Measurements from ENCODE around the gene MBD3.
"Not testable (repeated sequence)": the region's sequence is repeated elsewhere in the genome, so short reads cannot be mapped to it uniquely, and the experiment has no call there.

MBD3 gene

DNA sequence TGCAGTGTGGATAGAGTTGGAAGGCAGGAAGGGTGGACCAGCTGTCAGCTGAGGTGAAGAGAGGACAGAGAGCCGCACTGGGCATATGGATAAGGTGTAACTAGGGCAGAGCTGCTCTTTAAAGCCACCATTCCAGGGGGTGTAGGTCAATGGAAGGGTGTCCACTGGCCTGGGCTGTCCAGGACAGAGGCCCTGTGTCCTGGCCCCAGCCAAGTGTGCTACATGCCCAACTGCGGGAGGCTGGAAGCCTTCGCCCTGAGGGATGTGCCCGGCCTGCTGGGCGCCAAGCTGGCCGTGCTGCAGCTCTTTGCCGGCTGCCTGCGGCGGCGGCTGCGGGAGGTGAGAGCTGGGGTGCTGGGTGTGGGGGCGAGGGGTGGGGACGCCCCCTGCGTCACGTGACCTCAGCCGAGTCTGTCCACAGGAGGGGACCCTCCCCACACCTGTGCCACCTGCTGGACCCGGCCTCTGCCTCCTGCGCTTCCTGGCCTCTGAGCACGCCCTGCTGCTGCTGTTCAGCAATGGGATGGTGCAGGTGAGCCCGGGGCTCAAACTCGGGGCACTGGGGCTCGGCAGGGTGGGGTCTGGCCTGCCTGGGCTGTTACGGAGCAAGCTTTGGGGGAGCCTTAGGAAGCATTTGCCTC, 59.0 kb downstream of the MBD3 start:
- Histone ChIP-seq H2AFZ (ENCODE audit: low read length, unreplicated experiment) (no peak overlapping the region), H3K27me3 (ENCODE audit: insufficient read depth, low read length) (no peaks in the 10 kb centered on the region), H3K4me1 (ENCODE audit: control insufficient read depth, insufficient read depth, low read length, unreplicated experiment) (peaks cover 1% of the 10 kb centered on the region), H3K4me3 (ENCODE audit: low read depth, low read length) (no peak overlapping the region), H3K79me2 (ENCODE audit: control insufficient read depth, insufficient read depth, low read length, unreplicated experiment) (no peaks in the 10 kb centered on the region), H3K27ac (ENCODE audit: low read depth, low read length) (no peak overlapping the region), H3K36me3 (ENCODE audit: insufficient read depth, low read length) (no peaks in the 10 kb centered on the region)

DNA sequence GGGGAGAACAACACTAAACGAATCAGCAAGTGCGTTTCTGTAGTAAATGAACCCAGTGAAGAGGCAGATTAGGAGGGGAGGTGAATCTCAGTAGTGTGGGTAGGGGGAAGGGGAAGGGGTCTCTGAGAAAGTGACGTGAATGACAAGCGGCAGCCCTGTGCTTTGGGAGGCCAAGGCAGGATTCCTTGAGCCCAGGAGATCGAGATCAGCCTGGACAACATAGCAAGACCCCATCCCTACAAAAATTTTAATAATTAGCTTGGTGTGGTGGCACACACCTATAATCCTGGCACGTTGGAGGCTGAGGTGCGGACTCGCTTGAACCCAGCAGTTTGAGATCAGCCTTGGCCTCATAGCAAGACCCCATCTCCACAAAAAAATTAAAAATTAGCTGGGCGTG, 60.7 kb downstream of the MBD3 start:
- no peak overlapping the region for H3K27ac ChIP-seq (ENCODE audit: low read depth, low read length)
- no peaks in the 10 kb centered on the region for H3K79me2 ChIP-seq (ENCODE audit: control insufficient read depth, insufficient read depth, low read length, unreplicated experiment)
- no peak overlapping the region for H2AFZ ChIP-seq (ENCODE audit: low read length, unreplicated experiment)
- no peaks in the 10 kb centered on the region for H3K4me1 ChIP-seq (ENCODE audit: control insufficient read depth, insufficient read depth, low read length, unreplicated experiment)
- no peaks in the 10 kb centered on the region for H3K36me3 ChIP-seq (ENCODE audit: insufficient read depth, low read length)
- H3K4me3 ChIP-seq (ENCODE audit: low read depth, low read length) = no peak overlapping the region
- no peaks in the 10 kb centered on the region for H3K27me3 ChIP-seq (ENCODE audit: insufficient read depth, low read length)

DNA sequence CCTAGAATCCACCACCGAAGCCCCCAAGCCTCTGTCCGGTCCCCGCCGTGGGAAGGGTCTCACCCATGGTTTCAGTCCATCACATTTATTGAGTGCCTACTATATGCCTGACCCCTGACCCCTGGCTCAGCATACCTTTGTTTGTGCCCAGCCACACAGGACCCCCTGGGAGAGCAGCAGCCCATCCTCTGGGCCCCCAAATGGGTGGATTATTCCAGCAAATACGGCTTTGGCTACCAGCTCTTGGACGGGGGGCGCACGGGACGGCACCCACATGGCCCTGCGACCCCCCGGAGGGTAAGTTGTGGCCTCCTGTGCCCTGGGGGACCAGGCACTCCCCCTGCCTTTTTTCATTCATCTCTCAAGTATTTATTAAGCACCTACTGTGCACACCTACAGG, 61.1 kb downstream of the MBD3 start:
- no peak overlapping the region for H3K4me3 ChIP-seq (ENCODE audit: low read depth, low read length)
- H3K27ac ChIP-seq (ENCODE audit: low read depth, low read length) = no peak overlapping the region
- no peaks in the 10 kb centered on the region for H3K4me1 ChIP-seq (ENCODE audit: control insufficient read depth, insufficient read depth, low read length, unreplicated experiment)
- H3K36me3 ChIP-seq (ENCODE audit: insufficient read depth, low read length) = no peaks in the 10 kb centered on the region
- no peaks in the 10 kb centered on the region for H3K27me3 ChIP-seq (ENCODE audit: insufficient read depth, low read length)
- no peak overlapping the region for H2AFZ ChIP-seq (ENCODE audit: low read length, unreplicated experiment)
- H3K79me2 ChIP-seq (ENCODE audit: control insufficient read depth, insufficient read depth, low read length, unreplicated experiment) = no peaks in the 10 kb centered on the region

DNA sequence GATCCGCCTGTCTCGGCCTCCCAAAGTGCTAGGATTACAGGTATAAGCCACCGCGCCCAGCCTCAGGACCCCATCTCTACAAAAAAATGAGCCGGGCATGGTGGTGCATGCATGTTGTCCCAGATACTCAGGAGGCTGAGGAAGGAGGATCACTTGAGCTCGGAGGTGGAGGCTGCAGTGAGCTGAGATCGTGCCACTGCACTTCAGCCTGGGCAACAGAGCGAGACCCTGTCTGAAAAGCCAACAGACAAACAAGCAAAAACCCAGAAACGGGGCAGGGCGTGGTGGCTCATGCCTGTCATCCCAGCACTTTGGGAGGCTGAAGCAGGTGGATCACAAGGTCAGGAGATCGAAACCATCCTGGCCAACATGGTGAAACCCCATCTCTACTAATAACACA, 61.8 kb downstream of the MBD3 start:
- H3K4me3 ChIP-seq (ENCODE audit: low read depth, low read length); H3K27me3 ChIP-seq (ENCODE audit: insufficient read depth, low read length); H3K36me3 ChIP-seq (ENCODE audit: insufficient read depth, low read length); H3K4me1 ChIP-seq (ENCODE audit: control insufficient read depth, insufficient read depth, low read length, unreplicated experiment); H3K79me2 ChIP-seq (ENCODE audit: control insufficient read depth, insufficient read depth, low read length, unreplicated experiment); H3K27ac ChIP-seq (ENCODE audit: low read depth, low read length); H2AFZ ChIP-seq (ENCODE audit: low read length, unreplicated experiment): not testable (repeated sequence)

DNA sequence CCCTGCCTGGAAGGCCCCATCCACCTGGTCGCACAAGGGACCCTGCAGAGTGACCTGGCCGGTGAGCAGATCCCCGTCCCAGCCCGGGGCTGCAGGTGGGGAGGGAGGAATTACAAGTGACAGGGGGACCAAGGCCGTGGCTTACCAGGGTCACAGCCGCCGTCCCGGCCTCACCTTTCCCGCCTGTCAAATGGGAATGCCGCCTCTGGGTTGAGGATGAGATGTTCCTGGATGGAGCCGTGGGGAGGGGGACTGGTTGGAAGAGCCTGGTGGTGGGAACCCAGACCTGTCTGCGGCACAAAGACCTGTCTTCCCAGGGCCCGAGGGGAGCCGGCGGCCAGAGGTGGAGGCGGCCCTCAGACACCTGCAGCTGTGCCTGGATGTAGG, 63.2 kb downstream of the MBD3 start:
- no peak overlapping the region for H3K27ac ChIP-seq (ENCODE audit: low read depth, low read length)
- peaks cover 8% of the 10 kb centered on the region for H3K27me3 ChIP-seq (ENCODE audit: insufficient read depth, low read length)
- no peaks in the 10 kb centered on the region for H3K4me1 ChIP-seq (ENCODE audit: control insufficient read depth, insufficient read depth, low read length, unreplicated experiment)
- no peak overlapping the region for H2AFZ ChIP-seq (ENCODE audit: low read length, unreplicated experiment)
- H3K36me3 ChIP-seq (ENCODE audit: insufficient read depth, low read length) = no peaks in the 10 kb centered on the region
- no peak overlapping the region for H3K4me3 ChIP-seq (ENCODE audit: low read depth, low read length)
- H3K79me2 ChIP-seq (ENCODE audit: control insufficient read depth, insufficient read depth, low read length, unreplicated experiment) = no peaks in the 10 kb centered on the region

DNA sequence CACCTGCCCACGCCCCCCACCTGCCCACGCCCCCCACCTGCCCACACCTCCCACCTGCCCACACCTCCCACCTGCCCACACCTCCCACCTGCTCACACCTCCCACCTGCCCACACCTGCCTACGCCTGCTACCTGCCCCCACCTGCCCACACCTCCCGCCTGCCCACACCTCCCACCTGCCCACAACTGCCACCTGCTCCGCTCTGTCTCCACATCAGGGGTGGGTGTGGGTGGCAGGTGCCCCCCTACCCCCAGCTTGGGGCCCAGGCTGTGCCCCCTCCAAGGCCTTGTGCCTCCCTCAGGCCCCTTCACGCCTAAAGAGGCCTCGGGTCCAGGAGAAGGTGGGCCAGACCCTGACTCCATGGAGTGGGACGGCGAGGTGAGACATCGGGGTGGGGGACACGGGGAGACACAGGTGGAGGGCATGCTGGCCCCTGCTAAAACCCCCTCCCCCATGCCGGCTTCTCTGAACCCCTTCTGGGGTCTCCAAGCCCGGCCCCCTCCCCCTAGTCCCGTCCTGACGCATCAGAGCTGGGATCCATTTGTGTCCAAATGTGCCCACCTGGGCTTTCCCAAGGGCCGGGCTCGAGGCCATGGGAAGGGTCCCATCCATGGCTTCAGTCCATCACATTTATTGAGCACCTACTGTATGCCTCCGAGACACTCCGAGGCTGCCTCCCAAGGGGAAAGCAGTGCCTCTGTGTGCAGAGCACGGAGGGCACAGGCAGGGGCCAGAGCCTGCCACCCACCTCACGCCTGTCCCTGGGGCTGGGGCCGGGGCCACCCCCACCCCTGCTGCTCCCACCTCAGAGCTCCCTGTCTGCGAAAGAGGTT, 63.9 kb downstream of the MBD3 start:
- no peaks in the 10 kb centered on the region for H3K4me1 ChIP-seq (ENCODE audit: control insufficient read depth, insufficient read depth, low read length, unreplicated experiment)
- H3K79me2 ChIP-seq (ENCODE audit: control insufficient read depth, insufficient read depth, low read length, unreplicated experiment) = no peaks in the 10 kb centered on the region
- H3K36me3 ChIP-seq (ENCODE audit: insufficient read depth, low read length) = no peaks in the 10 kb centered on the region
- no peak overlapping the region for H3K27ac ChIP-seq (ENCODE audit: low read depth, low read length)
- no peak overlapping the region for H3K4me3 ChIP-seq (ENCODE audit: low read depth, low read length)
- H3K27me3 ChIP-seq (ENCODE audit: insufficient read depth, low read length) = peaks cover 10% of the 10 kb centered on the region
- H2AFZ ChIP-seq (ENCODE audit: low read length, unreplicated experiment) = no peak overlapping the region

DNA sequence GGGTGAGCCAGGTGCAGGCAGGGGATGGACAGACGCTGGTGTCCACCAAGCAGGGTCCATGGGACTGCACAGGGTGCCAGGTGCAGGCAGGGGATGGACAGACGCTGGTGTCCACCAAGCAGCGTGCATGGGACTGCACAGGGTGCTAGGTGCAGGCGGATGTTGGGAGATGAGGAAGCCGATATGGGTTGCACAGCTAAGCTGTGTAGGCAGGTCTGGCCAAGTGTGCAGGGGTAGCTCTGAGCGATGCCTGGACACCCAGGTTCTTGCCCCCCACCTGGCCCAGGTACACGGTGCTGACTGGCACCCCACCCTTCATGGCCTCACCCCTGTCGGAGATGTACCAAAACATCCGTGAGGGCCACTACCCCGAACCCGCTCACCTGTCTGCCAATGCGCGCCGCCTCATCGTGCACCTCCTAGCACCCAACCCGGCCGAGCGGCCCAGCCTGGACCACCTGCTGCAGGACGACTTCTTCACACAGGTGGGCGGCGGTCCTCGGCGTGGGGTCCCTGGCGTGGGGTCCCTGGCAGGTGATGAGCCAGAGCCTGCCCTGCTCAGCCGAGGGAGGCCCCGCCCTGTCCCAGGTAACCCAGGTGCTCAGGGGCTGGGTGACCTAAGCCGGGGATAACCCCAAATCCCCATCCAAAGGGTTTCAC, 64.9 kb downstream of the MBD3 start:
- Histone ChIP-seq H3K4me1 (ENCODE audit: control insufficient read depth, insufficient read depth, low read length, unreplicated experiment) (no peaks in the 10 kb centered on the region), H3K36me3 (ENCODE audit: insufficient read depth, low read length) (no peaks in the 10 kb centered on the region), H3K27me3 (ENCODE audit: insufficient read depth, low read length) (peaks cover 17% of the 10 kb centered on the region), H2AFZ (ENCODE audit: low read length, unreplicated experiment) (no peak overlapping the region), H3K4me3 (ENCODE audit: low read depth, low read length) (no peak overlapping the region), H3K27ac (ENCODE audit: low read depth, low read length) (no peak overlapping the region), H3K79me2 (ENCODE audit: control insufficient read depth, insufficient read depth, low read length, unreplicated experiment) (no peaks in the 10 kb centered on the region)

DNA sequence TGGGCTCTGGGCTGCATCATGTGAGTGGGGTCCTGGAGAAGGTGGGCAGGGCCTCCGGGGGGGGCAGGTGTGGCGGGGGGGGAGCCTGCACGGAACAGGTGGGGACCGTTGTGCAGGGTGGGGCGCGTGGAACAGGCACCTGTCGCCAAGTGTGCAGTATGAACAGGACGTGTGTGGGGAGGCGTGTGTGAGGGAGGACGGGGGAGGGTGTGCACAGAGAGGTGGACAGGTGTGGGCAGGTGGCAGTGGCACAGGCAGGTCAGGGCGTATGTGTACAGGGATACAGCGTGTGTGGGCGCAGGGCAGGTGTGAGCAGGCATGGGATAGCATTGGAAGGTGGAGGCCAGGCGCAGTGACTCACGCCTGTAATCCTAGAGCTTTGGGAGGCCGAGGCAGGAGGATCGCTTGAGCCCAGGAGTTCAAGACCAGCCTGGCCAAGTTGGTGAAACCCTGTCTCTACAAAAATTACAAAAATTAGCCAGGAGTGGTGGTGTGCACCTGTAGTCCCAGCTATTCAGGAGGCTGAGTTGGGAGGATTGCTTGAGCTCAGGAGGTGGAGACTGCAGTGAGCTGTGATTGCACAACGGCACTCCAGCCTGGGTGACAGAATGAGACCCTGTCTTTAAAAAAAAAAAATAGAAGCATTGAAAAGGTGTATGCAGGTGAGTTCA, 65.6 kb downstream of the MBD3 start:
- Histone ChIP-seq H2AFZ (ENCODE audit: low read length, unreplicated experiment) (no peak overlapping the region), H3K4me3 (ENCODE audit: low read depth, low read length) (no peak overlapping the region), H3K4me1 (ENCODE audit: control insufficient read depth, insufficient read depth, low read length, unreplicated experiment) (no peaks in the 10 kb centered on the region), H3K27ac (ENCODE audit: low read depth, low read length) (no peak overlapping the region), H3K36me3 (ENCODE audit: insufficient read depth, low read length) (no peaks in the 10 kb centered on the region), H3K27me3 (ENCODE audit: insufficient read depth, low read length) (peaks cover 17% of the 10 kb centered on the region), H3K79me2 (ENCODE audit: control insufficient read depth, insufficient read depth, low read length, unreplicated experiment) (no peaks in the 10 kb centered on the region)

DNA sequence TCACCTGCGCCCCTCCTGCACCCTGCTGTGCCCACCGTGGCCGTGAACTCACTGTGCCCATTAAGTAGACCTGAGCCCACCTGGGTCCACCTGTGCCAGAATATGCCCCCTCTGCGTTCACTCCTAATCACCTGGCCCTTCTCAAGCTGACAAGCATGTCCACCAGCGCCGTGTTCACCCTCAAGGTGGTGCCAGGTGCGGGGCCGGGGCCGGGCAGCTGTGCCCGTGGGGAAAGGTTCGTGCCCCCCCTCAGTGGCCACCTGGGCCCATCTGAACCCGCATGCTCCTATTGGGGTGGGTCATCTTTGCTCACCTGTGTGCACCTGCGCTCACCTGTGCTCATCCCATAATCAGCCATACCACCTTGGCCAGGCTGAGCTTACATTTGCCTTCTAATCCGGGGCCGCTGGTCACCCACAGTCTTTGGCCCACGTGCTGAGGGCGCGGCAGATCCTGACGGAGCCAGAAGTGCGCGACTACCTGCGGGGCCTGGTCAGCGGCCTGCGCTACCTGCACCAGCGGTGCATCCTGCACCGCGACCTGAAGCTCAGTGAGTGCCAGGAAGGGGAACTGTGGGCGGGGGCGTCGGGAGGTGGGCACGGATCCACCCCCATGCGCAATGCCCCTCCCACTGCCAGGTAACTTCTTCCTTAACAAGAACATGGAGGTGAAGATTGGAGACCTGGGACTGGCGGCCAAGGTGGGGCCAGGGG, 66.4 kb downstream of the MBD3 start:
- no peak overlapping the region for H3K27ac ChIP-seq (ENCODE audit: low read depth, low read length)
- no peaks in the 10 kb centered on the region for H3K4me1 ChIP-seq (ENCODE audit: control insufficient read depth, insufficient read depth, low read length, unreplicated experiment)
- no peak overlapping the region for H2AFZ ChIP-seq (ENCODE audit: low read length, unreplicated experiment)
- H3K79me2 ChIP-seq (ENCODE audit: control insufficient read depth, insufficient read depth, low read length, unreplicated experiment) = no peaks in the 10 kb centered on the region
- no peaks in the 10 kb centered on the region for H3K36me3 ChIP-seq (ENCODE audit: insufficient read depth, low read length)
- peaks cover 17% of the 10 kb centered on the region for H3K27me3 ChIP-seq (ENCODE audit: insufficient read depth, low read length)
- H3K4me3 ChIP-seq (ENCODE audit: low read depth, low read length) = no peak overlapping the region

DNA sequence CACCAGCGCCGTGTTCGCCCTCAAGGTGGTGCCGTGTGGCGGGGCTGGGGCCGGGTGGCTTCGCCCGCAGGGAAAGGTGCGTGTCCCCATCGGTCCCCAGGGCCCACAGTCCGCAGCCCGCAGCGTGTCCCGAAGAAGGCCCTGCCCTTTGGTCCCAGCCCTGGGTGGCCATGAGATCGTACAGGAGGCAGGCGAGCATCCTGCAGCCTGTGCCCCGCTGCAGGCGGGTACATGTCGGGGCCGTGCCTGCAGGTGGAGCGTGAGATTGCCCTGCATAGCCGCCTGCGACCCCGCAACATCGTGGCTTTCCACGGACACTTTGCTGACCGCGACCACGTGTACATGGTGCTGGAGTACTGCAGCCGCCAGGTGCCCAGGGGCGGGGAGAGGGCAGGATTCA, 67.3 kb downstream of the MBD3 start:
- Histone ChIP-seq H3K4me3 (ENCODE audit: low read depth, low read length) (no peak overlapping the region), H3K27ac (ENCODE audit: low read depth, low read length) (no peak overlapping the region), H3K36me3 (ENCODE audit: insufficient read depth, low read length) (no peaks in the 10 kb centered on the region), H3K4me1 (ENCODE audit: control insufficient read depth, insufficient read depth, low read length, unreplicated experiment) (no peaks in the 10 kb centered on the region), H3K27me3 (ENCODE audit: insufficient read depth, low read length) (peaks cover 17% of the 10 kb centered on the region), H2AFZ (ENCODE audit: low read length, unreplicated experiment) (no peak overlapping the region), H3K79me2 (ENCODE audit: control insufficient read depth, insufficient read depth, low read length, unreplicated experiment) (no peaks in the 10 kb centered on the region)
